ENCODE data around the gene CD58. TPM values are rescaled to one million over a fixed set of nuclear protein-coding genes. Genes with fewer than 3 reads are reported as not detected.

The CD58 gene
- total RNA-seq, 1 donor from 2014 or later: 19.6 TPM

DNA sequence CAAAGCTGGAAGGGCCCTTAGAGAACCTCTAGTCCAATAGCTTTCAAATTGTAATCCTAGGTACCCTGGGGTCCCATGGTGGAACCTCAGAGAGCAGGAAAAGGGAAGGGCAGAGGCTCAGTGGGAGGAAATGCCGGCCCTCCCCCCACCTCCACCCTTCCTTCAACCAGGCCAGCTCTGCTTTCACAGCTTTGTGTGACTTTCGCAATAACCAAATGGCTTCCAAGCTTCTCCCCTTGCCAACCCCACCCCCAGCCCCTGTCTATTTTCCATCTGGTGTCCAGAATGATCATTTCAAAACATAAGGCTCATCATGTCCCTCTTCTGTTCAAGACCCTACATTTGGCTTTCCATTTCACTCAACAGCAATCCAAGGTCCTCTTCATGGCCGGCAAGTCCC, 74.4 kb downstream of the CD58 start:
- DNase-seq (ENCODE audit: low spot score): no peak
- Mint-ChIP-seq H3K9me3 (ENCODE audit: low read depth) (no peaks in the 10 kb centered on the region), H3K4me3 (ENCODE audit: unreplicated experiment) (no peak overlapping the region), H3K36me3 (ENCODE audit: low read depth) (no peaks in the 10 kb centered on the region), H3K27me3 (ENCODE audit: low read depth) (no peaks in the 10 kb centered on the region), H3K4me1 (ENCODE audit: low read depth) (peaks cover 69% of the 10 kb centered on the region), H3K27ac (ENCODE audit: unreplicated experiment) (peak overlapping the region; percentile 73)
- TF ChIP-seq CTCF (IDR thresholded peaks at IDR 0.05): no peak

- TF ChIP-seq CTCF (IDR thresholded peaks at IDR 0.05): no peak
- Mint-ChIP-seq H3K4me3 (ENCODE audit: unreplicated experiment) (no peak overlapping the region), H3K4me1 (ENCODE audit: low read depth) (peaks cover 74% of the 10 kb centered on the region), H3K9me3 (ENCODE audit: low read depth) (no peaks in the 10 kb centered on the region), H3K36me3 (ENCODE audit: low read depth) (no peaks in the 10 kb centered on the region), H3K27me3 (ENCODE audit: low read depth) (no peaks in the 10 kb centered on the region), H3K27ac (ENCODE audit: unreplicated experiment) (peak overlapping the region; percentile 92)
- no peak for DNase-seq (ENCODE audit: low spot score)
Measured at GRCh38 chr1:116495535-116495934, 75.3 kb downstream of the CD58 start.

DNA sequence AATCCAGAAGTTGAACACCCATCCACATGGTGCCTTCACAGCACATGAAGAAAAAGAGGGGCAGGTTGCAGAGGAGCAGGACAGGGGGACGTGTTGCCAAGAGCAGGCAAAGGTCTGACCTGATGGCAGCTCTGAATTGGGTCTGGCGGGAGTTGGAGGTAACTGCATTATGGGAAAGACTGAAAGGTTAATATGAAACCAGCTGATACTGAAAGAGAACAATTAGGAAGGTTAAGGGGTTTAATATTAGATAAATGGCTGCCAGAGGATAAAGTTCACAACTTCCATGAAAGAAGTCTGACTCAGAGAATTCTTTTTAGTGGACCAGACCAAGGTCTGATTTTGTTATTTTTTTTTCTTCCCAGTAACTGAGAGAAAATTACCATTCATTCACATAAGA, 76.1 kb downstream of the CD58 start:
- Mint-ChIP-seq H3K27me3 (ENCODE audit: low read depth) (no peaks in the 10 kb centered on the region), H3K9me3 (ENCODE audit: low read depth) (no peaks in the 10 kb centered on the region), H3K4me1 (ENCODE audit: low read depth) (peaks cover 79% of the 10 kb centered on the region), H3K27ac (ENCODE audit: unreplicated experiment) (peak overlapping the region; percentile 92), H3K36me3 (ENCODE audit: low read depth) (no peaks in the 10 kb centered on the region), H3K4me3 (ENCODE audit: unreplicated experiment) (no peak overlapping the region)
- no peak for DNase-seq (ENCODE audit: low spot score)
- no peak for TF ChIP-seq CTCF (IDR thresholded peaks at IDR 0.05)

GRCh38 chr1:116494353-116494692, 76.5 kb downstream of the CD58 start:
- H3K36me3 Mint-ChIP-seq (ENCODE audit: low read depth): no peaks in the 10 kb centered on the region
- H3K4me3 Mint-ChIP-seq (ENCODE audit: unreplicated experiment): no peak overlapping the region
- H3K9me3 Mint-ChIP-seq (ENCODE audit: low read depth): no peaks in the 10 kb centered on the region
- no peak for DNase-seq (ENCODE audit: low spot score)
- H3K4me1 Mint-ChIP-seq (ENCODE audit: low read depth): peaks cover 82% of the 10 kb centered on the region
- TF ChIP-seq CTCF (IDR thresholded peaks at IDR 0.05): no peak
- H3K27me3 Mint-ChIP-seq (ENCODE audit: low read depth): no peaks in the 10 kb centered on the region
- peak overlapping the region; percentile 92 for H3K27ac Mint-ChIP-seq (ENCODE audit: unreplicated experiment)

- no peaks in the 10 kb centered on the region for H3K36me3 Mint-ChIP-seq (ENCODE audit: low read depth)
- peaks cover 84% of the 10 kb centered on the region for H3K4me1 Mint-ChIP-seq (ENCODE audit: low read depth)
- no peak overlapping the region for H3K4me3 Mint-ChIP-seq (ENCODE audit: unreplicated experiment)
- no peaks in the 10 kb centered on the region for H3K9me3 Mint-ChIP-seq (ENCODE audit: low read depth)
- no peak for TF ChIP-seq CTCF (IDR thresholded peaks at IDR 0.05)
- peak overlapping the region; percentile 92 for H3K27ac Mint-ChIP-seq (ENCODE audit: unreplicated experiment)
- H3K27me3 Mint-ChIP-seq (ENCODE audit: low read depth): no peaks in the 10 kb centered on the region
- no peak for DNase-seq (ENCODE audit: low spot score)
Measured at GRCh38 chr1:116493484-116494352, 77.1 kb downstream of the CD58 start.

Data from chondrocyte (in vitro differentiated cells).